IPS-20b (cell line): Measurements from ENCODE around the gene SLC25A48.

Source experiments
- H3K27ac ChIP-seq: one replicate; pipeline ENCODE4 v1.5.1; 2013; ENCODE audit warnings: low read length
- H3K27me3 ChIP-seq: 2 replicates; pipeline ENCODE4 v1.6.1; 2013; ENCODE audit warnings: mild to moderate bottlenecking, low read length, inconsistent platforms; ENCODE audit not compliant: insufficient read depth
- H3K36me3 ChIP-seq: 2 replicates; pipeline ENCODE4 v1.6.1; 2013; ENCODE audit warnings: low read depth, mild to moderate bottlenecking, inconsistent platforms, low read length, moderate library complexity; ENCODE audit not compliant: insufficient read depth
- H3K4me1 ChIP-seq: 2 replicates; pipeline ENCODE4 v1.6.1; 2013; ENCODE audit warnings: mild to moderate bottlenecking, control low read depth, inconsistent platforms, low read length, moderate library complexity; ENCODE audit not compliant: insufficient read depth
- H3K4me3 ChIP-seq: 2 replicates; pipeline ENCODE4 v1.5.1; 2013; ENCODE audit warnings: mild to moderate bottlenecking, low read length, inconsistent platforms
- H3K9ac ChIP-seq: 2 replicates; pipeline ENCODE4 v1.6.1; 2013; ENCODE audit warnings: low read depth, mild to moderate bottlenecking, inconsistent platforms, low read length, moderate library complexity
- H3K9me3 ChIP-seq: 2 replicates; pipeline ENCODE4 v1.6.1; 2013; ENCODE audit warnings: mild to moderate bottlenecking, low read depth, low read length, inconsistent platforms; ENCODE audit not compliant: insufficient read depth

SLC25A48 gene

GRCh38 chr5:135823881-135824280 lies 10.6 kb upstream of the SLC25A48 start:
- no peak overlapping the region for H3K4me3 ChIP-seq
- no peak overlapping the region for H3K27ac ChIP-seq
- H3K27me3 ChIP-seq = 0 out of 2 replicates have a peak, but pooled peaks cover 8% of the 10 kb centered on the region
- H3K9ac ChIP-seq = no peak overlapping the region
- peaks cover 3% of the 10 kb centered on the region; the same call in 1 of the 2 replicates for H3K4me1 ChIP-seq
- H3K36me3 ChIP-seq = no peaks in the 10 kb centered on the region
- H3K9me3 ChIP-seq = no peaks in the 10 kb centered on the region

GRCh38 chr5:135824541-135825041 lies 9.9 kb upstream of the SLC25A48 start:
- H3K4me1 ChIP-seq = peaks cover 3% of the 10 kb centered on the region; the same call in 1 of the 2 replicates
- no peak overlapping the region for H3K4me3 ChIP-seq
- H3K9me3 ChIP-seq = no peaks in the 10 kb centered on the region
- no peak overlapping the region for H3K9ac ChIP-seq
- no peaks in the 10 kb centered on the region for H3K36me3 ChIP-seq
- H3K27me3 ChIP-seq = peaks cover 8% of the 10 kb centered on the region; the same call in 1 of the 2 replicates
- no peak overlapping the region for H3K27ac ChIP-seq

GRCh38 chr5:135825373-135826220 lies 8.9 kb upstream of the SLC25A48 start:
- Histone ChIP-seq H3K9ac (no peak overlapping the region), H3K27ac (no peak overlapping the region), H3K4me1 (peaks cover 3% of the 10 kb centered on the region; the same call in 1 of the 2 replicates), H3K27me3 (peaks cover 18% of the 10 kb centered on the region), H3K4me3 (no peak overlapping the region), H3K36me3 (no peaks in the 10 kb centered on the region), H3K9me3 (no peaks in the 10 kb centered on the region)

GRCh38 chr5:135826221-135826525 lies 8.3 kb upstream of the SLC25A48 start:
- H3K4me1 ChIP-seq = peaks cover 1% of the 10 kb centered on the region; the same call in 1 of the 2 replicates

GRCh38 chr5:135826994-135827671 lies 7.3 kb upstream of the SLC25A48 start:
- Histone ChIP-seq H3K9ac (no peak overlapping the region), H3K4me1 (no peaks in the 10 kb centered on the region), H3K4me3 (no peak overlapping the region), H3K9me3 (no peaks in the 10 kb centered on the region), H3K27ac (no peak overlapping the region), H3K27me3 (peaks cover 33% of the 10 kb centered on the region), H3K36me3 (no peaks in the 10 kb centered on the region)

More at GRCh38 chr5:135826221-135826525, 8.3 kb upstream of the SLC25A48 start:
- Histone ChIP-seq H3K27ac (no peak overlapping the region), H3K27me3 (peaks cover 23% of the 10 kb centered on the region), H3K36me3 (no peaks in the 10 kb centered on the region), H3K9ac (no peak overlapping the region), H3K9me3 (no peaks in the 10 kb centered on the region), H3K4me3 (no peak overlapping the region)

GRCh38 chr5:135827965-135828781 lies 6.3 kb upstream of the SLC25A48 start:
- Histone ChIP-seq H3K9ac (no peak overlapping the region), H3K27ac (no peak overlapping the region), H3K36me3 (no peaks in the 10 kb centered on the region), H3K9me3 (no peaks in the 10 kb centered on the region), H3K4me1 (no peaks in the 10 kb centered on the region), H3K4me3 (no peak overlapping the region), H3K27me3 (peaks cover 43% of the 10 kb centered on the region)

GRCh38 chr5:135828782-135829127 lies 5.7 kb upstream of the SLC25A48 start:
- H3K27ac ChIP-seq = no peak overlapping the region
- peaks cover 49% of the 10 kb centered on the region for H3K27me3 ChIP-seq
- H3K4me3 ChIP-seq = no peak overlapping the region
- no peaks in the 10 kb centered on the region for H3K36me3 ChIP-seq
- no peaks in the 10 kb centered on the region for H3K4me1 ChIP-seq
- H3K9me3 ChIP-seq = no peaks in the 10 kb centered on the region
- no peak overlapping the region for H3K9ac ChIP-seq

- Histone ChIP-seq H3K36me3 (no peaks in the 10 kb centered on the region), H3K27me3 (peaks cover 53% of the 10 kb centered on the region), H3K4me3 (no peak overlapping the region), H3K9me3 (no peaks in the 10 kb centered on the region), H3K4me1 (0 out of 2 replicates have a peak, but pooled peaks cover 2% of the 10 kb centered on the region), H3K9ac (no peak overlapping the region), H3K27ac (no peak overlapping the region)
Observed at GRCh38 chr5:135829179-135829578, 5.3 kb upstream of the SLC25A48 start.

- no peak overlapping the region for H3K9ac ChIP-seq
- H3K4me1 ChIP-seq = 0 out of 2 replicates have a peak, but pooled peaks cover 2% of the 10 kb centered on the region
- H3K36me3 ChIP-seq = no peaks in the 10 kb centered on the region
- H3K9me3 ChIP-seq = no peaks in the 10 kb centered on the region
- H3K4me3 ChIP-seq = no peak overlapping the region
- H3K27ac ChIP-seq = no peak overlapping the region
- H3K27me3 ChIP-seq = peaks cover 60% of the 10 kb centered on the region
Observed at GRCh38 chr5:135829681-135830383, 4.6 kb upstream of the SLC25A48 start.

GRCh38 chr5:135830384-135830700 lies 4.1 kb upstream of the SLC25A48 start:
- H3K4me1 ChIP-seq = 0 out of 2 replicates have a peak, but pooled peaks cover 2% of the 10 kb centered on the region
- no peak overlapping the region for H3K4me3 ChIP-seq
- no peak overlapping the region for H3K27ac ChIP-seq
- no peaks in the 10 kb centered on the region for H3K9me3 ChIP-seq
- H3K36me3 ChIP-seq = no peaks in the 10 kb centered on the region
- peaks cover 65% of the 10 kb centered on the region for H3K27me3 ChIP-seq
- H3K9ac ChIP-seq = no peak overlapping the region

GRCh38 chr5:135830876-135831275 lies 3.6 kb upstream of the SLC25A48 start:
- Histone ChIP-seq H3K9ac (no peak overlapping the region), H3K27ac (no peak overlapping the region), H3K4me1 (0 out of 2 replicates have a peak, but pooled peaks cover 2% of the 10 kb centered on the region), H3K9me3 (no peaks in the 10 kb centered on the region), H3K27me3 (peaks cover 70% of the 10 kb centered on the region), H3K4me3 (no peak overlapping the region), H3K36me3 (no peaks in the 10 kb centered on the region)
